Prostate gland (tissue), 2 donors: ENCODE results near the gene RMI2.
"Not testable (repeated sequence)": the region's sequence is repeated elsewhere in the genome, so short reads cannot be mapped to it uniquely, and the experiment has no call there.

Source experiments
- CTCF ChIP-seq, 4 experiments: fragments of 200-600 bp in 2 of 4; fragments of 450-650 bp in 2 of 4; sonication (generic) in 2 of 4; IDR thresholded peaks; 1 replicate in 3 of 4; 2 replicates in 1 of 4; pipeline ENCODE4 v1.5.1; 2016 to 2019; ENCODE audit warnings: antibody characterized with exemption in 4 of 4, mild to moderate bottlenecking in 2 of 4, moderate library complexity in 2 of 4
- POLR2A ChIP-seq: fragments of 450-650 bp; IDR thresholded peaks from one replicate; pipeline ENCODE4 v1.6.1; 2016; ENCODE audit warnings: antibody characterized with exemption, mild to moderate bottlenecking
- POLR2AphosphoS5 ChIP-seq: sonication (generic); formaldehyde crosslinking; IDR thresholded peaks from one replicate; pipeline ENCODE4 v1.6.1; 2017; ENCODE audit warnings: antibody characterized with exemption

GRCh38 chr16:11298950-11299547, 46.2 kb upstream of the RMI2 start:
- not testable (repeated sequence) for TF ChIP-seq CTCF (IDR thresholded peaks at IDR 0.05); POLR2A; POLR2AphosphoS5
